Activated CD4-positive, CD25-positive, alpha-beta regulatory T cell treated with anti-CD3 and anti-CD28 coated beads, Interleukin-2, amount 50 U/mL, for 16 hours (primary cell): ENCODE measurements around the gene CPA1.

Experiments
- DNase-seq: peaks from one replicate; pipeline ENCODE4 v3.0.0-alpha.2; 2020; ENCODE audit warnings: low read depth, low spot score

Gene CPA1

GRCh38 chr7:130426564-130426963 is 46.3 kb downstream of the CPA1 start:
- no peak for DNase-seq

DNA sequence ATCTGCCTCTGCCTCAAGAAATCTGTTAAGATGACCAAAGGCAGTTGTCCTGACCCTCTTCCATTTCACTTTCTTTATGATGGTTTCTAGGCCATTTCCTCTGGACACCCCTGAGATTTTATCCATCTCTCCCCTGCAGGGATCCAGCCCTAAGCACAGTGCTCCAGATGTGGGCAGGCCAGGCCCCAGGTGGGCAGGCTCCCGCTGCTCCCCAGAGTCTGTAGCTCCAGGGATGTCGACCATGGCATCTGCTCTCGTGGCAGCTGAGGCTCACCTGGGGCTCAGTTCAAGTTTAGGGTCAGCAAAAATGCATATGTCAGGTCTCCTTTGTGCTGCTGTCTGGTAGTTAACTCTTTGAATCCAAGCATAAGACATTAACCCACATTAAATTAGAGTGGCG is 48.7 kb downstream of the CPA1 start:
- DNase-seq, result no peak

- no peak for DNase-seq
Observed at GRCh38 chr7:130430115-130430514, 49.8 kb downstream of the CPA1 start.

DNA sequence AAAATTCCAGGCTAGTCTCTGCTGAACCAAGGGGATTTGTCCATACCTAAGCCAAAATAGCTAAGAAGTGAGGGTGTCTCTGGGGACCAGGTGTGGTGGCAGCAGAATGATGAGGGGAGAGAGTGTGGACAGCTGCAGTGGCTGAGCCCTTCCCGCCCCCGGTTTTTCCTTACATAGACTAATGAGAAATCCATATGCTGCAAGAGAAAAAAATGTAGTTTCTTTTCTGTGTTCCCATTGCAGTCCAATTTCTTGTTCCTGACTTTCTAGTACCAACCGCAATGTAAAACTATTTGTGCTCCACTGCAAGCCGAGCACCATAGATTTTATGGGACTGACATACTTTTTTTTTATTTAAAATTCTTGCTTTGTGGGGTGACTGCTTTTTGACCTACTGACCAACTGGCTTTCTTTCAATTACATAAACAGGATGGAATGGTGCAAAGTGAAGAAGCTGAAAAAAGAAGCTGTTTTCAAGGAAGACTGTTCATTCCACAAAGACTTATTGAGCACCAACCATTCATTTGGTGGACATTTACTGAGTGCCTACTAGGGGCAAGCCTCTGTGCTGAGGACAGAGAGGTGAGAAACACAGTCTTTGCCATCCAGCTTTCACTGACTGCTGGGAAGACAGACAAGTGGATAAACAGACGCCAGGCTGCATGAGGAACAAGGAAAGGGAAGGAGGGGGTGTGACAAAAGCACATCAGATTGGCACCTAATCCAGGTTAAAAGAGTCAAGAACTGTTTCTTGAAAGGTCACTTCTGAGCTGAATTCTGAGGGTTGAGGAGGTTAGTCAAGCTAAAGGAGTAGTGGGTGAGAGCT is 50.8 kb downstream of the CPA1 start:
- no peak for DNase-seq

GRCh38 chr7:130432886-130433285 is 52.6 kb downstream of the CPA1 start:
- no peak for DNase-seq

GRCh38 chr7:130433301-130433700 is 53.0 kb downstream of the CPA1 start:
- no peak for DNase-seq

DNA sequence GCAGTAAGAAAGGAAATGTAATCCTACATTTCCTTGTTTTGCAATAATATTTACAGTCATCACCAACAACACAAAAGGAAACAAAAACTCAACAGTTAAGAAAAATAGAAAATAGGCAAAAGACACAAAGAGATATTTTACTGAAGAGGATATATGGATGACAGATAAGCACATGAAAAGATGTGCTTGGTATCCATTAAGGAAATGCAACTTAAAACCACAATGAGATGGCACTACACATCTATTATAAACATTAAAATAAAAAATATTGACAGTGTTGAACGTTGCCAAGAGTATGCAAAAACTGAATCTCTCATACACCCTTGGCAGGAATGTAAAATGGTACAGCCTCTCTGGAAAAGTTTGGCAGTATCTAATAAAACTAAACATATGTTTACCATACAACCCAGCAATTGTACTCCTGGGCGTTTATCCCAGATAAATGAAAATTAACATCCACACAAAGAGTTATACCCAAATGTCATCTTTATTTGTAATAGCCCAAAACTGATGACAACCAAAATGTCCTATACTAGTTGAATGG is 55.1 kb downstream of the CPA1 start:
- no peak for DNase-seq

- DNase-seq, result no peak
Observed at GRCh38 chr7:130436253-130436652, 56.0 kb downstream of the CPA1 start.
